ENCODE measurements around the gene HHAT. TPM values are rescaled to one million over a fixed set of nuclear protein-coding genes. Genes with fewer than 3 reads are reported as not detected.

HHAT gene
- total and polyA plus RNA-seq, 2 donors (not counting 3 experiments of a cell fraction or from before 2014, with no cell fraction given), result 2.4 to 4.3 TPM

DNA sequence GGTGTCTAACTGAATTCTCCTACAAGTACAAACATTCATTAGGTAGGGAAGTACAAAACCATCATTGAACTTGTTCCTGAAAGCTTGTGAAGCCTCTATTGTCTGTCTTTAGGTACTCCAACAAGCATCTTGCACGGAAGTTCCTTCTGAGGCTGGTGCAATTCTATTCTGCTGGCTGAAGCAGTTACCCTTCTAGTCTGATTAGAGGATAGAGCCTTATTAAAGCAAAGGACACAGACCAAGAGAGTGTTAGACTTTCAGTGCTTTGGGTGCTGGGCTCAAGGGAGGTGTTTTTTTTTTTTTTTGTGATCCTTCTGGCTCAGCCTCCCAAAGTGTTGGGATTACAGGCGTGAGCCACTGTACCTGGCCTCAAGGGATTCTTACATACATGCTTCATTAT is 43.8 kb downstream of the HHAT start:
- CTCF ChIA-PET, result interaction anchor here (1.2 to 3.3 kb wide), 2 partner anchors 9 to 18 kb away, joined by 3 to 16 read pairs; no protein-coding TSS in a partner anchor

More for the DNA sequence above, 43.8 kb downstream of the HHAT start:
- dilution Hi-C loops (cut with MboI; ENCODE audit: extremely low pct_ligation_motif_present, low sequenced_read_pairs) (loop anchor here (25.0 kb wide), 1 partner anchor 535 kb away; the partner anchor contains the start of gene UTP25), intact Hi-C loops (cut with micrococcal nuclease) (loop anchor here (10.0 kb wide), 1 partner anchor 508 kb away; no protein-coding TSS in a partner anchor)
- no peaks in the 10 kb centered on the region for H3K9me3 ChIP-seq (replicated peaks; ENCODE audit: control insufficient read depth, insufficient read depth, low read length)
- H3K9ac ChIP-seq (replicated peaks; ENCODE audit: extremely low read depth, insufficient read depth, low read length), result no peak overlapping the region
- FAIRE-seq (no peak), DNase-seq (ENCODE audit: low read depth, low spot score) (no peak)
- no TSS peak for BruUV-seq (replicated peaks)
- no peaks in the 10 kb centered on the region for H3K9me1 ChIP-seq (replicated peaks; ENCODE audit: control insufficient read depth, extremely low read depth, insufficient read depth, low read length)
- no peaks in the 10 kb centered on the region for H3K36me3 ChIP-seq (ENCODE audit: control insufficient read depth in 2 of 2, extremely low read depth in 1 of 2, insufficient read depth in 2 of 2, low read length in 2 of 2)
- H4K20me1 ChIP-seq (replicated peaks; ENCODE audit: control insufficient read depth, extremely low read depth, insufficient read depth, low read length), result no peaks in the 10 kb centered on the region
- no peak overlapping the region for H3K4me2 ChIP-seq (ENCODE audit: insufficient read depth, low read length)
- H3K79me2 ChIP-seq (ENCODE audit: control insufficient read depth, insufficient read depth, low read length), result no peaks in the 10 kb centered on the region
- TF ChIP-seq GATA2 (IDR thresholded peaks at IDR 0.05; ENCODE audit: insufficient read depth, insufficient read length, low read depth, low read length), result no peak
- no peak for TF ChIP-seq POLR2AphosphoS5 (IDR thresholded peaks at IDR 0.05; ENCODE audit: insufficient read depth, low read depth, low read length)
- TF ChIP-seq, protein P1, sequence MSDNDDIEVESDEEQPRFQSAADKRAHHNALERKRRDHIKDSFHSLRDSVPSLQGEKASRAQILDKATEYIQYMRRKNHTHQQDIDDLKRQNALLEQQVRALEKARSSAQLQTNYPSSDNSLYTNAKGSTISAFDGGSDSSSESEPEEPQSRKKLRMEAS (IDR thresholded peaks at IDR 0.05; ENCODE audit: insufficient read depth, insufficient read length), result no peak
- TF ChIP-seq, protein P2, sequence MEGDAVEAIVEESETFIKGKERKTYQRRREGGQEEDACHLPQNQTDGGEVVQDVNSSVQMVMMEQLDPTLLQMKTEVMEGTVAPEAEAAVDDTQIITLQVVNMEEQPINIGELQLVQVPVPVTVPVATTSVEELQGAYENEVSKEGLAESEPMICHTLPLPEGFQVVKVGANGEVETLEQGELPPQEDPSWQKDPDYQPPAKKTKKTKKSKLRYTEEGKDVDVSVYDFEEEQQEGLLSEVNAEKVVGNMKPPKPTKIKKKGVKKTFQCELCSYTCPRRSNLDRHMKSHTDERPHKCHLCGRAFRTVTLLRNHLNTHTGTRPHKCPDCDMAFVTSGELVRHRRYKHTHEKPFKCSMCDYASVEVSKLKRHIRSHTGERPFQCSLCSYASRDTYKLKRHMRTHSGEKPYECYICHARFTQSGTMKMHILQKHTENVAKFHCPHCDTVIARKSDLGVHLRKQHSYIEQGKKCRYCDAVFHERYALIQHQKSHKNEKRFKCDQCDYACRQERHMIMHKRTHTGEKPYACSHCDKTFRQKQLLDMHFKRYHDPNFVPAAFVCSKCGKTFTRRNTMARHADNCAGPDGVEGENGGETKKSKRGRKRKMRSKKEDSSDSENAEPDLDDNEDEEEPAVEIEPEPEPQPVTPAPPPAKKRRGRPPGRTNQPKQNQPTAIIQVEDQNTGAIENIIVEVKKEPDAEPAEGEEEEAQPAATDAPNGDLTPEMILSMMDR (IDR thresholded peaks at IDR 0.05; ENCODE audit: extremely low read depth in 1 of 2, insufficient read depth in 1 of 2, low read depth in 1 of 2, low read length in 2 of 2), result no peak
- TF ChIP-seq EZH2 (IDR thresholded peaks at IDR 0.05; ENCODE audit: borderline replicate concordance, low read depth, low read length, severe bottlenecking), result no peak
- no peak for TF ChIP-seq JUN (IDR thresholded peaks at IDR 0.05; ENCODE audit: borderline replicate concordance, insufficient read depth, insufficient read length, low read depth)
- no peak for TF ChIP-seq POLR2A (IDR thresholded peaks at IDR 0.05; ENCODE audit: low read depth, low read length)
- TF ChIP-seq MYC (IDR thresholded peaks at IDR 0.05; ENCODE audit: low read depth, low read length), result no peak
- TF ChIP-seq FOS (IDR thresholded peaks at IDR 0.05; ENCODE audit: borderline replicate concordance, insufficient read depth, low read length), result no peak
- peaks cover 7% of the 10 kb centered on the region for H3K4me1 ChIP-seq (ENCODE audit: control insufficient read depth, extremely low read depth, insufficient read depth, low read length)
- H3K4me3 ChIP-seq (replicated peaks in 1 of 3; ENCODE audit: insufficient read depth in 1 of 3, low read depth in 1 of 3, low read length in 3 of 3), result no peak overlapping the region
- no peak overlapping the region for H2AFZ ChIP-seq (ENCODE audit: low read depth, low read length)
- POLR2A ChIA-PET, result no interaction called here
- no peaks in the 10 kb centered on the region for H3K27me3 ChIP-seq (ENCODE audit: control insufficient read depth in 2 of 2, insufficient read depth in 2 of 2, low read length in 2 of 2)
- H3K27ac ChIP-seq (ENCODE audit: insufficient read depth, low read depth, low read length), result no peak overlapping the region
